HL-60 (cell line): ENCODE measurements around the gene KLHL22.
A peak's percentile ranks its signal among the peaks of the same experiment; 100 is the strongest.

Source experiments
- DNase-seq, 2 experiments: peaks; one replicate each; pipeline ENCODE4 v3.0.0-alpha.2; 2010 to 2020; ENCODE audit warnings: low read depth in 1 of 2, low spot score in 1 of 2
- H3K27ac ChIP-seq: fragments of 250-450 bp; sonication (Bioruptor Pico); replicated peaks from 2 replicates; pipeline ENCODE4 v1.5.1; 2020; ENCODE audit warnings: mild to moderate bottlenecking, moderate library complexity
- H3K27me3 ChIP-seq: fragments of 250-450 bp; sonication (Bioruptor Pico); 2 replicates; pipeline ENCODE4 v1.5.1; 2021; ENCODE audit warnings: mild to moderate bottlenecking, moderate library complexity; ENCODE audit not compliant: insufficient read depth, poor library complexity, severe bottlenecking
- H3K4me3 ChIP-seq: replicated peaks from 2 replicates; pipeline ENCODE4 v1.5.1; 2011; ENCODE audit warnings: mild to moderate bottlenecking, control low read depth, low read length; ENCODE audit not compliant: insufficient read depth
- GABPA ChIP-seq: IDR thresholded peaks from 2 replicates; pipeline ENCODE4 v1.6.1; 2012; ENCODE audit warnings: low read depth
- POLR2AphosphoS5 ChIP-seq: IDR thresholded peaks from 2 replicates; pipeline ENCODE4 v1.6.1; 2012; ENCODE audit warnings: low read depth
- SPI1 ChIP-seq: IDR thresholded peaks from 2 replicates; pipeline ENCODE4 v1.6.1; 2012; ENCODE audit warnings: low read depth, mild to moderate bottlenecking, borderline replicate concordance
- TF ChIP-seq, protein P1 (sequence below): IDR thresholded peaks from 2 replicates; pipeline ENCODE4 v1.6.1; 2012; ENCODE audit warnings: low read depth; ENCODE audit not compliant: insufficient replicate concordance
- TF ChIP-seq, protein P2 (sequence below): IDR thresholded peaks from one replicate; pipeline ENCODE4 v1.5.1; 2011; ENCODE audit warnings: low read length, control low read depth, inconsistent platforms; ENCODE audit not compliant: insufficient read depth

The KLHL22 gene

DNA sequence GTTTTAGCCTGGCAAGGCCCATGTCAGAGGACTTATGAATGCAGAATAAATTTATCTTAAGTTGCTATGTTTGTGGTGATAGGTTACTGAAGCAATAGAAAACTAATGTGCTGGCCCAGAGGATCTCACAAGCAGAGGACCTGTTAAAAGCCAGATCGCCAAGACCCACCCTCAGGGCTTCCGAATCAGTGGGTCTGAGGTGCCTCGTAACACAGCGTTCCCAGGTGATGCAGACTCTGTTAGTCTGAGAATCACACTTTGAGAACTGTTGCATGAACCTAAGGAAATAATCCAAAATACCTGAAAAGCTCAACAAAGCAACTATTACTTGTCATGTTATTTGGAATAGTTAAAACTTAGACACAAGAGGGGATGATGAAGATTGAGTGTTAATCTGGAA is 51.3 kb downstream of the KLHL22 start:
- Histone ChIP-seq H3K27me3 (peaks cover 3% of the 10 kb centered on the region), H3K27ac (no peak overlapping the region), H3K4me3 (no peak overlapping the region)
- TF ChIP-seq SPI1, result no peak
- TF ChIP-seq, protein P1, sequence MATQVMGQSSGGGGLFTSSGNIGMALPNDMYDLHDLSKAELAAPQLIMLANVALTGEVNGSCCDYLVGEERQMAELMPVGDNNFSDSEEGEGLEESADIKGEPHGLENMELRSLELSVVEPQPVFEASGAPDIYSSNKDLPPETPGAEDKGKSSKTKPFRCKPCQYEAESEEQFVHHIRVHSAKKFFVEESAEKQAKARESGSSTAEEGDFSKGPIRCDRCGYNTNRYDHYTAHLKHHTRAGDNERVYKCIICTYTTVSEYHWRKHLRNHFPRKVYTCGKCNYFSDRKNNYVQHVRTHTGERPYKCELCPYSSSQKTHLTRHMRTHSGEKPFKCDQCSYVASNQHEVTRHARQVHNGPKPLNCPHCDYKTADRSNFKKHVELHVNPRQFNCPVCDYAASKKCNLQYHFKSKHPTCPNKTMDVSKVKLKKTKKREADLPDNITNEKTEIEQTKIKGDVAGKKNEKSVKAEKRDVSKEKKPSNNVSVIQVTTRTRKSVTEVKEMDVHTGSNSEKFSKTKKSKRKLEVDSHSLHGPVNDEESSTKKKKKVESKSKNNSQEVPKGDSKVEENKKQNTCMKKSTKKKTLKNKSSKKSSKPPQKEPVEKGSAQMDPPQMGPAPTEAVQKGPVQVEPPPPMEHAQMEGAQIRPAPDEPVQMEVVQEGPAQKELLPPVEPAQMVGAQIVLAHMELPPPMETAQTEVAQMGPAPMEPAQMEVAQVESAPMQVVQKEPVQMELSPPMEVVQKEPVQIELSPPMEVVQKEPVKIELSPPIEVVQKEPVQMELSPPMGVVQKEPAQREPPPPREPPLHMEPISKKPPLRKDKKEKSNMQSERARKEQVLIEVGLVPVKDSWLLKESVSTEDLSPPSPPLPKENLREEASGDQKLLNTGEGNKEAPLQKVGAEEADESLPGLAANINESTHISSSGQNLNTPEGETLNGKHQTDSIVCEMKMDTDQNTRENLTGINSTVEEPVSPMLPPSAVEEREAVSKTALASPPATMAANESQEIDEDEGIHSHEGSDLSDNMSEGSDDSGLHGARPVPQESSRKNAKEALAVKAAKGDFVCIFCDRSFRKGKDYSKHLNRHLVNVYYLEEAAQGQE, result no peak
- no peak for TF ChIP-seq GABPA
- TF ChIP-seq, protein P2, sequence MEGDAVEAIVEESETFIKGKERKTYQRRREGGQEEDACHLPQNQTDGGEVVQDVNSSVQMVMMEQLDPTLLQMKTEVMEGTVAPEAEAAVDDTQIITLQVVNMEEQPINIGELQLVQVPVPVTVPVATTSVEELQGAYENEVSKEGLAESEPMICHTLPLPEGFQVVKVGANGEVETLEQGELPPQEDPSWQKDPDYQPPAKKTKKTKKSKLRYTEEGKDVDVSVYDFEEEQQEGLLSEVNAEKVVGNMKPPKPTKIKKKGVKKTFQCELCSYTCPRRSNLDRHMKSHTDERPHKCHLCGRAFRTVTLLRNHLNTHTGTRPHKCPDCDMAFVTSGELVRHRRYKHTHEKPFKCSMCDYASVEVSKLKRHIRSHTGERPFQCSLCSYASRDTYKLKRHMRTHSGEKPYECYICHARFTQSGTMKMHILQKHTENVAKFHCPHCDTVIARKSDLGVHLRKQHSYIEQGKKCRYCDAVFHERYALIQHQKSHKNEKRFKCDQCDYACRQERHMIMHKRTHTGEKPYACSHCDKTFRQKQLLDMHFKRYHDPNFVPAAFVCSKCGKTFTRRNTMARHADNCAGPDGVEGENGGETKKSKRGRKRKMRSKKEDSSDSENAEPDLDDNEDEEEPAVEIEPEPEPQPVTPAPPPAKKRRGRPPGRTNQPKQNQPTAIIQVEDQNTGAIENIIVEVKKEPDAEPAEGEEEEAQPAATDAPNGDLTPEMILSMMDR, result no peak
- TF ChIP-seq POLR2AphosphoS5, result no peak
- no peak for DNase-seq

DNA sequence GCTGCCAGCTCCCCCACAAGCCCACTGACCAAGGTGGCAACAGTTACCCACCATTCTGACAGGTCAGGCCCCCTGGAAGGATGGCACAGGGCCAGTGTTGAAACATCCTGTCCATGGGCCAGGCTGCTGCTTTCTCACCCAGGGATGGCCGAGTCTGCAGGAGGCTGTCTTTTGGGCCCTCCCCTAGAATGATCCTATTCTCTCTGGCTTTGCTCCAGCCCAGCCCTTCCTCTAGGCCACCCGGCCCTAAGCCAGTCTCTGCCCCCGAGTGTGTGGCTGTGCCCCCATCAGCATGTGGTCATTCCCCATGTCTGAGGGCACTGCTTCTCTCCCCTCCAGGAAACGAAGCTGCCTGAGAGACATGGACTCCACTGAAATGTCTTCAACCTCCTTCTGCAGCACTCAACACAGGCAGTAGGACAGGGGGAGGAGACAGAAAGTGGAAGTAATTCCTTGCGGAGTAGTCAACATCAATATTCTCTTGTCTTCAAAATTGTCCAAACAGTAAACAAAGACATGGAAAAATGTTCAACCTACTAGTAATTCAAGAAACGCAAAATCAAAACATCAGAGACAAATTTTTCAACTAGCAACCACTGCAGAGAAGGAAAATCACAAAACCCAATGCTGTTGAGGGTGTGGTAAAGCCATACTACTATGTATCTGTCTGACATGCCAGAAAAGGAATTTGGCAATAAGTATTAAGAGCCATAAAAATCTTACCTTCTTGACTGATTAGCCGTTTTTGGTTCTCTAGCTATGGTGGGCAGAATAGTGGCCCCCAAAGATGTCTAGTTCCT is 52.9 kb downstream of the KLHL22 start:
- TF ChIP-seq POLR2AphosphoS5 (no peak), SPI1 (no peak), GABPA (no peak)
- TF ChIP-seq, protein P1, result no peak
- TF ChIP-seq, protein P2, result no peak
- DNase-seq, result no peak
- Histone ChIP-seq H3K27me3 (peaks cover 17% of the 10 kb centered on the region), H3K4me3 (no peak overlapping the region), H3K27ac (no peak overlapping the region)

DNA sequence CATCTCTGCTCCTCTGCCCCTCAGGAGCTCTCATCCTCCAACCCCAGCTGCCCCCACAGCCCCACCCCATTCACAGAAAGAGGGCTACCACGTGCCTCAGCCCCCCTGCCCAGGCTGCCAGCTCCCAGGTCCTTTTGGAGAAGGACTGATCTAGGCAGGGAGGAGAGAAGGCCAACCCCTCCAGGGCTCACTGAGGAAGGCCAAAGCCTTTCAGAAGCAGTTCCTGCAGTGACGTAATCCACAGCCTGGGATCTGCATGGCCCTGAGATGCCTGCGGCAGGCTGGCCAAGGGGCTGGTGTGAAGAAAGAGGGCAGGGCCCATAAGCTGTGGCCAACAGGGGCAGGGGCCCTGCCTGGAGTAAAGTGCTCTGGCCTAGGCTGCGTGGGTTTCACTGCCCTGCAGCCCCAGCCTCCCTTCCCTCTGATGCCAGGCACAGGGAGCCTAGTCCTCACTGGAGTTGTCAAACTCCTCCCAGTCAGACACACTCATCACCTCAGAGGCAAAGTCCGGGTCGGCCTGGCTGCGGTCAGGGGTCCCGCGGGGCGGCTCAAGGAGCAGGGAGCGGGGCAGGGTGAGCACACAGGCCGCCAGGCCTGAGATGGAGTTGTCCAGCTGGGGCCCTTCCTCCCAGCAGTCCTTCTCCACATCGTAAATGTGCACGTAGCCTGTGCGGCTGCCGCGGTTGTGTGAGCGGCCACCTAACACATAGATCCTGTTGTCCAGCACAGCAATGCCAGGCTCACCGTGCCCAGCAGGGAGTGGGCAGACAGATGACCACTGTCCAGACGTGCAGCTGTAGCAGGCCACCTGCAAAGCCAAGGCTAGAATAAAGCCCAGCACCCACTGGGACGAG is 53.7 kb downstream of the KLHL22 start:
- TF ChIP-seq POLR2AphosphoS5, result no peak
- TF ChIP-seq, protein P1, result no peak
- peak; percentile 25; the same call in 1 of the 2 replicates for TF ChIP-seq SPI1
- TF ChIP-seq, protein P2, result no peak
- TF ChIP-seq GABPA, result no peak
- peaks cover 22% of the 10 kb centered on the region for H3K27me3 ChIP-seq

More for the DNA sequence above, 53.7 kb downstream of the KLHL22 start:
- peak in 1 of 2 experiments; percentile 57 for DNase-seq
- Histone ChIP-seq H3K27ac (no peak overlapping the region), H3K4me3 (no peak overlapping the region)
